IMR-90 (cell line): ENCODE data around the gene GPR132.

ENCODE experiments used
- BHLHE40 ChIP-seq: fragments of 150-350 bp; IDR thresholded peaks from 2 replicates; pipeline ENCODE4 v1.6.1; 2016; ENCODE audit warnings: mild to moderate bottlenecking, low read depth, low read length
- MXI1 ChIP-seq: IDR thresholded peaks from 2 replicates; pipeline ENCODE4 v1.6.1; 2012; ENCODE audit warnings: low read depth, mild to moderate bottlenecking, low read length, moderate library complexity, borderline replicate concordance
- NFE2L2 ChIP-seq: fragments of 150-350 bp; IDR thresholded peaks from 2 replicates; pipeline ENCODE4 v1.6.1; 2016; ENCODE audit warnings: low read depth, mild to moderate bottlenecking, low read length
- POLR2A ChIP-seq: IDR thresholded peaks from 2 replicates; pipeline ENCODE4 v1.6.1; 2012; ENCODE audit warnings: mild to moderate bottlenecking, low read depth, low read length
- RCOR1 ChIP-seq: IDR thresholded peaks from 2 replicates; pipeline ENCODE4 v1.6.1; 2012; ENCODE audit warnings: mild to moderate bottlenecking, low read length, improper control_type of control experiment; ENCODE audit not compliant: insufficient replicate concordance
- SMC3 ChIP-seq: fragments of 150-350 bp; IDR thresholded peaks from 2 replicates; pipeline ENCODE4 v1.6.1; 2016; ENCODE audit warnings: low read depth, mild to moderate bottlenecking, antibody characterized with exemption, low read length, moderate library complexity
- TF ChIP-seq, protein P1 (sequence below): conservative IDR thresholded peaks from 2 replicates; pipeline ENCODE4 v1.5.1; 2012; ENCODE audit warnings: mild to moderate bottlenecking, low read depth, low read length, improper control_type of control experiment
- TF ChIP-seq, protein P2 (sequence below): fragments of 150-350 bp; IDR thresholded peaks from 2 replicates; pipeline ENCODE4 v1.6.1; 2017; ENCODE audit warnings: mild to moderate bottlenecking, antibody characterized with exemption, low read length, low read depth

- TF ChIP-seq, protein P1, sequence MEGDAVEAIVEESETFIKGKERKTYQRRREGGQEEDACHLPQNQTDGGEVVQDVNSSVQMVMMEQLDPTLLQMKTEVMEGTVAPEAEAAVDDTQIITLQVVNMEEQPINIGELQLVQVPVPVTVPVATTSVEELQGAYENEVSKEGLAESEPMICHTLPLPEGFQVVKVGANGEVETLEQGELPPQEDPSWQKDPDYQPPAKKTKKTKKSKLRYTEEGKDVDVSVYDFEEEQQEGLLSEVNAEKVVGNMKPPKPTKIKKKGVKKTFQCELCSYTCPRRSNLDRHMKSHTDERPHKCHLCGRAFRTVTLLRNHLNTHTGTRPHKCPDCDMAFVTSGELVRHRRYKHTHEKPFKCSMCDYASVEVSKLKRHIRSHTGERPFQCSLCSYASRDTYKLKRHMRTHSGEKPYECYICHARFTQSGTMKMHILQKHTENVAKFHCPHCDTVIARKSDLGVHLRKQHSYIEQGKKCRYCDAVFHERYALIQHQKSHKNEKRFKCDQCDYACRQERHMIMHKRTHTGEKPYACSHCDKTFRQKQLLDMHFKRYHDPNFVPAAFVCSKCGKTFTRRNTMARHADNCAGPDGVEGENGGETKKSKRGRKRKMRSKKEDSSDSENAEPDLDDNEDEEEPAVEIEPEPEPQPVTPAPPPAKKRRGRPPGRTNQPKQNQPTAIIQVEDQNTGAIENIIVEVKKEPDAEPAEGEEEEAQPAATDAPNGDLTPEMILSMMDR: no peak
- no peak for TF ChIP-seq POLR2A
- TF ChIP-seq RCOR1: no peak
- no peak for TF ChIP-seq SMC3
- no peak for TF ChIP-seq BHLHE40
- TF ChIP-seq, protein P2, sequence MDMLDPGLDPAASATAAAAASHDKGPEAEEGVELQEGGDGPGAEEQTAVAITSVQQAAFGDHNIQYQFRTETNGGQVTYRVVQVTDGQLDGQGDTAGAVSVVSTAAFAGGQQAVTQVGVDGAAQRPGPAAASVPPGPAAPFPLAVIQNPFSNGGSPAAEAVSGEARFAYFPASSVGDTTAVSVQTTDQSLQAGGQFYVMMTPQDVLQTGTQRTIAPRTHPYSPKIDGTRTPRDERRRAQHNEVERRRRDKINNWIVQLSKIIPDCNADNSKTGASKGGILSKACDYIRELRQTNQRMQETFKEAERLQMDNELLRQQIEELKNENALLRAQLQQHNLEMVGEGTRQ: no peak
- TF ChIP-seq MXI1: no peak
- no peak for TF ChIP-seq NFE2L2
Observed at GRCh38 chr14:105011312-105011990, 53.8 kb downstream of the GPR132 start.
